PFSK-1 (cell line): ENCODE results near the gene ZNF140.

ENCODE experiments used
- FOXP2 ChIP-seq: optimal IDR thresholded peaks from 2 replicates; pipeline ENCODE3; 2011; ENCODE audit warnings: borderline replicate concordance, control low read depth, inconsistent platforms; ENCODE audit not compliant: insufficient read depth; ENCODE audit errors: extremely low read length, extremely low read depth
- POLR2AphosphoS5 ChIP-seq: IDR thresholded peaks from 2 replicates; pipeline ENCODE4 v1.6.1; 2012; ENCODE audit warnings: low read depth, mild to moderate bottlenecking, control low read depth, low read length, moderate library complexity
- REST ChIP-seq, 2 experiments: IDR thresholded peaks; 2 replicates each; pipeline versions ENCODE4 v1.6.1 to v1.8.0; 2011 to 2012; ENCODE audit warnings: low read depth in 2 of 2, low read length in 2 of 2, control low read depth in 1 of 2, inconsistent platforms in 1 of 2, mild to moderate bottlenecking in 1 of 2, moderate library complexity in 1 of 2; ENCODE audit not compliant: insufficient read depth in 1 of 2
- SIN3A ChIP-seq: IDR thresholded peaks from 2 replicates; pipeline ENCODE4 v1.6.1; 2012; ENCODE audit warnings: mild to moderate bottlenecking, low read length, moderate library complexity, borderline replicate concordance; ENCODE audit not compliant: insufficient read depth
- TAF1 ChIP-seq: IDR thresholded peaks from 2 replicates; pipeline ENCODE4 v1.6.1; 2012; ENCODE audit warnings: low read length, control low read depth, borderline replicate concordance; ENCODE audit not compliant: insufficient read depth

ZNF140 gene

DNA sequence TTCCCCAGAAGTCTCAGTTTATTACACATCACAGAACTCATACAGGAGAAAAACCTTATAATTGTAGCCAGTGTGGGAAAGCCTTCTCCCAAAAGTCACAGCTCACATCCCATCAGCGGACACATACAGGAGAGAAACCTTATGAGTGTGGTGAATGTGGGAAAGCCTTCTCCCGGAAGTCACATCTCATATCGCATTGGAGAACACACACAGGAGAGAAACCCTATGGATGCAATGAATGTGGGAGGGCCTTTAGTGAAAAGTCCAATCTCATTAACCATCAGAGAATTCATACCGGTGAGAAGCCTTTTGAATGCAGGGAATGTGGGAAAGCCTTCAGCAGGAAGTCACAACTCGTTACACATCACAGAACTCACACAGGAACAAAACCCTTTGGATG is 23.3 kb upstream of the ZNF140 start:
- no peak for TF ChIP-seq SIN3A
- no peak for TF ChIP-seq FOXP2

DNA sequence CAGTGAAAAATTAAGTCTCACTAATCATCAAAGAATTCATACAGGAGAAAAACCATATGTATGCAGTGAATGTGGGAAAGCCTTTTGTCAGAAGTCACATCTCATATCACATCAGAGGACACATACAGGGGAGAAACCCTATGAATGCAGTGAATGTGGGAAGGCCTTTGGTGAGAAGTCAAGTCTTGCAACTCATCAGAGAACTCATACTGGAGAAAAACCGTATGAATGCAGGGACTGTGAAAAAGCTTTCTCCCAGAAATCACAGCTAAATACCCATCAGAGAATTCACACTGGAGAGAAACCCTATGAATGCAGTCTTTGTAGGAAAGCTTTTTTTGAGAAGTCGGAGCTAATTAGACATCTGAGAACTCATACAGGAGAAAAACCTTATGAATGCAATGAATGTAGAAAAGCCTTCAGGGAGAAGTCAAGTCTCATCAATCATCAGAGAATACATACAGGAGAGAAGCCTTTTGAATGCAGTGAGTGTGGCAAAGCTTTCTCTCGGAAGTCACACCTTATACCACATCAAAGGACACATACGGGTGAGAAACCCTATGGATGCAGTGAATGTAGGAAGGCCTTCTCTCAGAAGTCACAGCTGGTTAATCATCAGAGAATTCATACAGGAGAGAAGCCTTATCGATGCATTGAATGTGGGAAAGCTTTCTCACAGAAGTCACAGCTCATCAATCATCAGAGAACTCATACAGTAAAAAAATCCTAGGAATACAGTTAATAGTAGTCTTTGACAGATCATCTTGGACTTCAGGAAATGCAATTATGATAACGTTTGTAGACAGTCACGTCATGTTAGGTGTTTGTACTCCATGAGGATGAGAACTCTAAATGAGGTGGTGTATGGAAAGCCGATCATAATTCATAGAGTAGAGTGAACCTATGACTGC is 22.3 kb upstream of the ZNF140 start:
- TF ChIP-seq POLR2AphosphoS5 (no peak), TAF1 (no peak), FOXP2 (no peak), SIN3A (no peak), REST (IDR thresholded peaks at IDR 0.05; ENCODE audit: insufficient read depth in 1 of 2, low read depth in 2 of 2, low read length in 2 of 2) (no peak)

- TF ChIP-seq FOXP2 (no peak), REST (IDR thresholded peaks at IDR 0.05; ENCODE audit: insufficient read depth in 1 of 2, low read depth in 2 of 2, low read length in 2 of 2) (no peak), SIN3A (no peak), POLR2AphosphoS5 (no peak), TAF1 (no peak)
These were observed 18.8 kb upstream of the ZNF140 start for GRCh38 chr12:133061954-133062353.

DNA sequence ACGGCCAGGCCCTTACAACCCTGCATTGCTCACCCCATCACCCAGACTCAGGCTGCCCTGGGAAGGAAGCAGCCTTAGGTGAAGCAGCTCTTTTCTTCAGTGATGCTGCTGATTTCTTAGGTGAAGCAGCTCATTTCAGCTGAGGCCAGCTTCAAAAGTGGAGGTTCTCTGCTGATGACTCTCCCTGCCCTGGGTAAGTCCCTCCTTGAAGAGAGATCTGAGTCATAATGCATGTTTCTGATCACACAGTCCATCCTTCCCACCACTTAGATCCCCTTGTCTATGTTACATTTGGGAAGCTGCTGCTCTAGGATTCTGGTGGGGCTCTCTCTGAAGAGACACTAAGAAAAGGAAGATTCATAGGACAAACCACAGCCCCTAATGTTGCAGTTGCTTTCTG is 17.2 kb upstream of the ZNF140 start:
- TF ChIP-seq FOXP2 (no peak), TAF1 (no peak), REST (IDR thresholded peaks at IDR 0.05; ENCODE audit: insufficient read depth in 1 of 2, low read depth in 2 of 2, low read length in 2 of 2) (no peak), POLR2AphosphoS5 (no peak), SIN3A (no peak)

DNA sequence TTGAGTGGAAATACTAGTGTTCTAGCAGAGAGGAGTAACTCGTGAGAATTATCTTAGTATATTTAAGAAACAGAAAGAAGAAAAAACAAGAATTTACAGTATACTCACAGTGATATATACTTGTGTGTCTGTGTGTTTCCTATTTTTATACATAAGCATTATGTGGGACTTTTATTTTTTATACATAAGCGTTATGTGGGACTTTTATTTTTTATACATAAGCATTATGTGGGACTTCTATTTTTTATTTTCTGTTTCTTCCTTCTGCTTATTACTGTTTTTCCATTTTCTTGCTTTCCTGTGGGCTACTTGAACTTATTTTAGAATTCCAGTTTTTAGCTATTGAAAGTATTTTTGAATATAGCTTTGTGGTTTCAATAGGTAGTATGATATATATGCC is 6.9 kb upstream of the ZNF140 start:
- TF ChIP-seq POLR2AphosphoS5: no peak
- no peak for TF ChIP-seq SIN3A
- TF ChIP-seq TAF1: no peak
- no peak for TF ChIP-seq FOXP2
- no peak for TF ChIP-seq REST (IDR thresholded peaks at IDR 0.05; ENCODE audit: insufficient read depth in 1 of 2, low read depth in 2 of 2, low read length in 2 of 2)

GRCh38 chr12:133080026-133080367 is 726 bp upstream of the ZNF140 start:
- peak; percentile 78 for TF ChIP-seq FOXP2
- TF ChIP-seq REST (IDR thresholded peaks at IDR 0.05; ENCODE audit: insufficient read depth in 1 of 2, low read depth in 2 of 2, low read length in 2 of 2): no peak
